MM.1S (cell line): ENCODE measurements around the gene FMN1.

ENCODE experiments used
- DNase-seq: peaks from one replicate; pipeline ENCODE4 v3.0.0-alpha.2; 2015
- H2AFZ ChIP-seq: fragments of 300-600 bp; sonication (generic); 2 replicates; pipeline ENCODE4 v1.6.0; 2016; ENCODE audit warnings: antibody characterized with exemption, low read length
- H3F3A ChIP-seq: fragments of 300-600 bp; sonication (generic); 2 replicates; pipeline ENCODE4 v1.6.1; 2016; ENCODE audit warnings: mild to moderate bottlenecking, antibody characterized with exemption, low read length, moderate library complexity, mixed read lengths; ENCODE audit not compliant: insufficient read depth
- H3K27ac ChIP-seq: fragments of 300-600 bp; sonication (generic); 2 replicates; pipeline ENCODE4 v1.5.1; 2016; ENCODE audit warnings: mild to moderate bottlenecking, low read length
- H3K27me3 ChIP-seq: fragments of 300-600 bp; sonication (generic); replicated peaks from 2 replicates; pipeline ENCODE4 v1.6.0; 2016; ENCODE audit warnings: low read length; ENCODE audit not compliant: insufficient read depth
- H3K36me3 ChIP-seq: fragments of 300-600 bp; sonication (generic); replicated peaks from 2 replicates; pipeline ENCODE4 v1.6.1; 2016; ENCODE audit warnings: mild to moderate bottlenecking, low read length, mixed read lengths; ENCODE audit not compliant: insufficient read depth
- H3K4me1 ChIP-seq: fragments of 300-600 bp; sonication (generic); 2 replicates; pipeline ENCODE4 v1.6.1; 2016; ENCODE audit warnings: low read length, mixed read lengths
- H3K4me2 ChIP-seq: fragments of 300-600 bp; sonication (generic); 2 replicates; pipeline ENCODE4 v1.6.0; 2016; ENCODE audit warnings: low read depth, low read length
- H3K4me3 ChIP-seq: fragments of 300-600 bp; sonication (generic); 2 replicates; pipeline ENCODE4 v1.5.1; 2016; ENCODE audit warnings: low read length, mixed read lengths
- H3K79me2 ChIP-seq: fragments of 300-600 bp; sonication (generic); 2 replicates; pipeline ENCODE4 v1.6.1; 2016; ENCODE audit warnings: mixed run types, low read length, mixed read lengths
- H3K9ac ChIP-seq: fragments of 300-600 bp; sonication (generic); 2 replicates; pipeline ENCODE4 v1.6.1; 2016; ENCODE audit warnings: low read length, mixed read lengths
- H3K9me2 ChIP-seq: fragments of 300-600 bp; sonication (generic); replicated peaks from 2 replicates; pipeline ENCODE4 v1.6.1; 2016; ENCODE audit warnings: mild to moderate bottlenecking, low read length, mixed read lengths; ENCODE audit not compliant: insufficient read depth
- H3K9me3 ChIP-seq: fragments of 300-600 bp; sonication (generic); replicated peaks from 2 replicates; pipeline ENCODE4 v1.6.1; 2016; ENCODE audit warnings: mild to moderate bottlenecking, low read length, mixed read lengths; ENCODE audit not compliant: insufficient read depth
- H4K20me1 ChIP-seq: fragments of 300-600 bp; sonication (generic); 2 replicates; pipeline ENCODE4 v1.6.1; 2016; ENCODE audit warnings: mild to moderate bottlenecking, low read length, moderate library complexity, mixed read lengths; ENCODE audit not compliant: insufficient read depth
- EZH2 ChIP-seq: fragments of 300-600 bp; sonication (generic); optimal IDR thresholded peaks from 2 replicates; pipeline ENCODE3; 2017; ENCODE audit warnings: low read depth, mild to moderate bottlenecking, antibody characterized with exemption, low read length, mixed read lengths
- EZH2phosphoT487 ChIP-seq: fragments of 300-600 bp; sonication (generic); IDR thresholded peaks from 2 replicates; pipeline ENCODE4 v1.6.1; 2018; ENCODE audit warnings: antibody characterized with exemption, low read length
- TF ChIP-seq, protein P1 (sequence below): fragments of 300-600 bp; sonication (generic); IDR thresholded peaks from 2 replicates; pipeline ENCODE4 v1.5.1; 2016; ENCODE audit warnings: antibody characterized with exemption, low read length, mixed read lengths

Gene FMN1

DNA sequence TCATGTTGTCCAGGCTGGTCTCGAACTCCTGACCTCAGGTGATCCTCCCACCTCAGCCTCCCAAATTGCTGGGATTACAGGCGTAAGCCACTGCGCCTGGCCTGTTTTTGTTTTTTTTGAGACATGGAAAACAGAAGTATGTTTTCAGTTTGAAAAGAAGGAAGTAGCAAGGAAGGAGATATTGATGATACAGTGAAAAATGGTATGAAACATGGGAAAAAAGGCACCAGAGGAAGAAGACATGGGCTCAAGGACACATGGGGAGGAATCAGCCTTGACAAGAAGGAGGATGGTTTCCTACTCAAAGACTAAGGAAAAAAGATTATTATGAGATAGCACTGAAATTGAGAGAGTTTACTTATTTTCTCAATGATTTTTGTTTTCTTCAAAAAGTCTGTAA is 30.7 kb downstream of the FMN1 start:
- Histone ChIP-seq H3K36me3 (no peaks in the 10 kb centered on the region), H3K27me3 (no peaks in the 10 kb centered on the region), H2AFZ (no peak overlapping the region), H3K9ac (no peak overlapping the region), H4K20me1 (no peaks in the 10 kb centered on the region), H3F3A (no peaks in the 10 kb centered on the region), H3K4me1 (no peaks in the 10 kb centered on the region), H3K27ac (no peak overlapping the region), H3K9me3 (no peaks in the 10 kb centered on the region), H3K79me2 (no peaks in the 10 kb centered on the region), H3K9me2 (no peaks in the 10 kb centered on the region), H3K4me3 (no peak overlapping the region), H3K4me2 (no peak overlapping the region)
- DNase-seq: no peak
- TF ChIP-seq EZH2 (no peak), EZH2phosphoT487 (no peak)

DNA sequence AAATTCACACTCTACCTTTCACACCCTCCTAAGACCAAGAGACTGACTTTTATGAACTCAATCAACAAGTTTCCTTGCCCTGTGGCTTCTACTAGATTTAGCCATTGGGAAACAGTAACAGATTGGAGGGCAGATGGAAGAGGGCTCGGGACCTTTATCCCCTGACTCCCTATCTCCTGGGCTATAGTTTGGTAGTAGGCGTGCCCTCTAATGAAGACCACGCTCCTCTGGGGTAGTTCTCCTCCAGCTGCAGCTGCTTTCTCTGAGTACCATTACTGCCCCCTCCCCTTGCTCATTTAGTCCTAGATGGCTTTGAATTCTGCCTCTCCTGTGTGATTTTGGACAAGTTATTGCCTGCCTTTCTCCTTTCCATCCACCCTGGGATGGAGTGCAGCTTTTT is 33.3 kb downstream of the FMN1 start:
- no peaks in the 10 kb centered on the region for H3F3A ChIP-seq
- H3K4me1 ChIP-seq: no peaks in the 10 kb centered on the region
- TF ChIP-seq EZH2phosphoT487: no peak
- TF ChIP-seq EZH2: no peak
- H3K9ac ChIP-seq: no peak overlapping the region
- H3K79me2 ChIP-seq: no peaks in the 10 kb centered on the region
- H3K9me2 ChIP-seq: no peaks in the 10 kb centered on the region
- H4K20me1 ChIP-seq: no peaks in the 10 kb centered on the region
- DNase-seq: no peak
- H3K9me3 ChIP-seq: no peaks in the 10 kb centered on the region
- H3K4me2 ChIP-seq: no peak overlapping the region
- no peak overlapping the region for H3K4me3 ChIP-seq
- no peak overlapping the region for H3K27ac ChIP-seq
- H3K36me3 ChIP-seq: no peaks in the 10 kb centered on the region
- no peaks in the 10 kb centered on the region for H3K27me3 ChIP-seq
- H2AFZ ChIP-seq: no peak overlapping the region

DNA sequence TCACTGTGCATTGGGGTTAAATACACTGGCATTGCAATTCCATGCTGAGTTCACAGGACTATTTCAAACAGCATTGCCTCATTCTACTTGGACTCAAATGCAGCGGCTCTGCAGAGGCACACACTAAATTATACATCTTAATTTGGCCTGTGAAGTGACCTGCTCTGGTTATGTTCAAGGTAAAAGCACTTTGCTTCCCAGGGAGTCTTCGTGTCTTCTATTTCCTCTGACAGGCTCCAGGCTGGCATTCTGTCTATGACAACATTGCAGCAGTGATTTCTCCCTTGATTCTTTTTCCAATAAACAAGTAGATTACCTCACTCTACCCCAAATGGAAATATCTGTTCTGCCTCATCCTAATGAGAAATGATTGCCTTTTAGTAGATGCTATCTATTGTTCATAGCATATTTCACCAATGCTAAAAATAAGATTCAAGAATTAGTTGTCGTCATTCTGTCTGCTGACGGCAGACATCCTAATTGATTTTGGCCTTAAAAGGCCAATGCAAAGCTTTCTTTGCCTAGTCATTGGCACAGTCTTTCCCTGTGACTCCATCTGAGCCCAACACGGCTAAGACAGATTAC is 33.8 kb downstream of the FMN1 start:
- Histone ChIP-seq H3F3A (no peaks in the 10 kb centered on the region), H3K4me2 (no peak overlapping the region), H3K27me3 (no peaks in the 10 kb centered on the region), H2AFZ (no peak overlapping the region), H3K27ac (no peak overlapping the region), H4K20me1 (no peaks in the 10 kb centered on the region), H3K9me3 (no peaks in the 10 kb centered on the region), H3K4me3 (no peak overlapping the region), H3K36me3 (no peaks in the 10 kb centered on the region), H3K79me2 (no peaks in the 10 kb centered on the region), H3K9ac (no peak overlapping the region), H3K9me2 (no peaks in the 10 kb centered on the region), H3K4me1 (no peaks in the 10 kb centered on the region)
- DNase-seq: no peak
- TF ChIP-seq EZH2phosphoT487: no peak
- no peak for TF ChIP-seq EZH2
- TF ChIP-seq, protein P1, sequence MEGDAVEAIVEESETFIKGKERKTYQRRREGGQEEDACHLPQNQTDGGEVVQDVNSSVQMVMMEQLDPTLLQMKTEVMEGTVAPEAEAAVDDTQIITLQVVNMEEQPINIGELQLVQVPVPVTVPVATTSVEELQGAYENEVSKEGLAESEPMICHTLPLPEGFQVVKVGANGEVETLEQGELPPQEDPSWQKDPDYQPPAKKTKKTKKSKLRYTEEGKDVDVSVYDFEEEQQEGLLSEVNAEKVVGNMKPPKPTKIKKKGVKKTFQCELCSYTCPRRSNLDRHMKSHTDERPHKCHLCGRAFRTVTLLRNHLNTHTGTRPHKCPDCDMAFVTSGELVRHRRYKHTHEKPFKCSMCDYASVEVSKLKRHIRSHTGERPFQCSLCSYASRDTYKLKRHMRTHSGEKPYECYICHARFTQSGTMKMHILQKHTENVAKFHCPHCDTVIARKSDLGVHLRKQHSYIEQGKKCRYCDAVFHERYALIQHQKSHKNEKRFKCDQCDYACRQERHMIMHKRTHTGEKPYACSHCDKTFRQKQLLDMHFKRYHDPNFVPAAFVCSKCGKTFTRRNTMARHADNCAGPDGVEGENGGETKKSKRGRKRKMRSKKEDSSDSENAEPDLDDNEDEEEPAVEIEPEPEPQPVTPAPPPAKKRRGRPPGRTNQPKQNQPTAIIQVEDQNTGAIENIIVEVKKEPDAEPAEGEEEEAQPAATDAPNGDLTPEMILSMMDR: no peak

DNA sequence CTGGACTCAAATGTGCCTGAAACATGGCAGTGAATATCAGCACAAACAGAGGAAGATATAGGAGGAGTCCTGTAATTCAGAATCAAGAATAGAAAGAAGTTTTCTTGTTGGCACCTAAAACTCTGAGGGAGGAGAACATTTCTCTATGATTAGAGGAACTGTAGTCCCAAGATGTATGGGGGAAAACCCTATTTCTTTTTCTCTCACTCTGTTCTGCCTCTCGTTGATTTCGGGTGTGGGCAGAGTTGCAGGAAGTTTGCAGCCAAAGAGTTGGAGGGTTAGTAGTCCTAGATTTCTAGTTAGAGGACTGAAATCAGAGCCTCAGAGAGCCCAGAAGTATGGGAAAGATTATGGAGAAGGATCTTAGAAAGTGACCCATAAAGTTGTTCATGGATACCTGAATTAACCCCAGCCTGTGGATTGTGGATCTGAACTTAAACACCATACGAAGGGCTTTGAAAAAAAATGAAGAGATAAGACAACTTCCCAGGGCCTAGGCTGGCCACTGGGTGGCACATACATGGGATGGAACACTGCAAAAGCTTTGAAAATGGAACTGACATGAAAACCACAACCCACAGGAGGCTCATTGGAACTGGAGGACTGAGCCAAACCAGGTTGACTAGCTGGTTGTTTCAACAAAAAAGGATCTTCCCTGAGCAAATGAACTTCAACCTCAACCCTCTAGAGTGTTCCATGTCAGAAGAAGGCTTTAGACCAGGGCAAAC is 34.6 kb downstream of the FMN1 start:
- H3K79me2 ChIP-seq: no peaks in the 10 kb centered on the region
- H3K27me3 ChIP-seq: no peaks in the 10 kb centered on the region
- H3K9me3 ChIP-seq: no peaks in the 10 kb centered on the region
- H2AFZ ChIP-seq: no peak overlapping the region
- H3K36me3 ChIP-seq: no peaks in the 10 kb centered on the region
- TF ChIP-seq, protein P1: peak; percentile 35
- TF ChIP-seq EZH2: no peak
- TF ChIP-seq EZH2phosphoT487: no peak
- H3K4me1 ChIP-seq: no peaks in the 10 kb centered on the region
- no peak overlapping the region for H3K27ac ChIP-seq
- H4K20me1 ChIP-seq: no peaks in the 10 kb centered on the region
- H3K9me2 ChIP-seq: no peaks in the 10 kb centered on the region
- H3K4me2 ChIP-seq: no peak overlapping the region
- DNase-seq: peak; percentile 21
- H3F3A ChIP-seq: no peaks in the 10 kb centered on the region
- H3K9ac ChIP-seq: no peak overlapping the region
- no peak overlapping the region for H3K4me3 ChIP-seq
